Adrenal gland (tissue), 12 donors: ENCODE results near the gene SNX8. TPM values are rescaled to one million over a fixed set of nuclear protein-coding genes. Genes with fewer than 3 reads are reported as not detected.

Experiments
- DNase-seq, 7 donors: peaks; one replicate each; pipeline ENCODE4 v3.0.0-alpha.2; 2019 to 2020
- H3K27ac ChIP-seq, 5 donors: fragments of 200-600 bp; sonication (generic) in 4 of 5; 1 replicate in 3 of 5; 2 replicates in 2 of 5; pipeline versions ENCODE4 v1.5.1 to v1.8.0; 2016 to 2020; ENCODE audit warnings: mild to moderate bottlenecking in 1 of 5
- H3K27me3 ChIP-seq: fragments of 200-600 bp; 2 replicates; pipeline ENCODE4 v1.8.0; 2021
- H3K36me3 ChIP-seq, 2 donors: fragments of 200-600 bp; replicated peaks in 1 of 2; 1 replicate in 1 of 2; 2 replicates in 1 of 2; pipeline versions ENCODE4 v1.5.1 to v1.8.0; 2018 to 2022
- H3K4me1 ChIP-seq, 2 donors: fragments of 200-600 bp; replicated peaks in 1 of 2; 1 replicate in 1 of 2; 2 replicates in 1 of 2; pipeline versions ENCODE4 v1.5.1 to v1.8.0; 2018 to 2021
- H3K4me3 ChIP-seq, 4 donors: fragments of 200-600 bp; sonication (generic) in 3 of 4; one replicate each; pipeline ENCODE4 v1.5.1; 2016 to 2018
- H3K9me3 ChIP-seq, 3 donors: fragments of 200-600 bp; sonication (generic) in 1 of 3; replicated peaks in 1 of 3; 1 replicate in 2 of 3; 2 replicates in 1 of 3; pipeline versions ENCODE4 v1.5.1 to v1.8.0; 2016 to 2021
- POLR2A ChIP-seq, 2 donors: fragments of 450-650 bp; IDR thresholded peaks; one replicate each; pipeline ENCODE4 v1.6.1; 2017; ENCODE audit warnings: antibody characterized with exemption in 2 of 2, mild to moderate bottlenecking in 2 of 2, moderate library complexity in 1 of 2
- WGBS, 4 donors: extraction: QIAGEN DNeasy Blood & Tissue Kit in 2 of 4; methylation state at CpG; one replicate each; pipeline versions ENCODE4 v1.1.5 to v1.1.7; 2013 to 2017; 5-methylcytosine and 5-hydroxymethylcytosine counted together
- intact Hi-C, 2 donors: fragments of 100-400 bp; cut with DNase I; formaldehyde crosslinking; loops; one replicate each; pipeline versions ENCODE4 v1.14.1 to v1.15.0; 2022 to 2023
- polyA plus RNA-seq, 3 donors: library from polyadenylated mRNA; stranded (reverse); fragments of 200-250 nt in 2 of 3; fragments of 350-450 nt in 1 of 3; fragmentation: Illumina TruSeq in 1 of 3; extraction: RNeasy Lipid Tissue Mini Kit (QIAGEN cat#74804) in 1 of 3; gene quantifications; one replicate each; pipeline ENCODE4 v1.2.3, GENCODE V29; 2013 to 2014
- total RNA-seq, 9 donors: library from RNA; depleted of rRNA in 4 of 9; stranded (reverse); fragments of >200 nt in 4 of 9; fragments of 120-200 nt in 1 of 9; fragmentation: NEBNext Ultra II Directional in 1 of 9; extraction: Animal tissue kit (Norgen Biotek cat#: 25700) in 1 of 9; gene quantifications; one replicate each; pipeline versions ENCODE4 v1.1.0 to v1.2.4, GENCODE V29; 2013 to 2023
- TF ChIP-seq, protein P1 (sequence below), 6 experiments: fragments of 450-650 bp in 4 of 6; fragments of 200-600 bp in 2 of 6; sonication (generic) in 1 of 6; IDR thresholded peaks; 1 replicate in 5 of 6; 2 replicates in 1 of 6; pipeline versions ENCODE4 v1.5.1 to v1.8.0; 2016 to 2021; ENCODE audit warnings: antibody characterized with exemption in 6 of 6, mild to moderate bottlenecking in 2 of 6, moderate library complexity in 1 of 6
- donor health status: healthy with polysubstance abuse.
- donor health status: Bipolar disorder and iron deficiency.
- donor health status: DM: yes; HTN: yes; CAD: no.
- donor health status: DM: no; HTN: no; CAD: no.
- donor health status: DM: no; HTN: no; CAD: no.
- donor health status: DM: yes; HTN: yes; CAD: no.

The SNX8 gene
- total and polyA plus RNA-seq, 12 donors, result 5.3 to 40.5 (median 25.9) TPM

GRCh38 chr7:2212906-2213305 is 101.3 kb downstream of the SNX8 start:
- no peaks in the 10 kb centered on the region for H3K9me3 ChIP-seq
- no peaks in the 10 kb centered on the region for H3K27me3 ChIP-seq
- H3K27ac ChIP-seq, result no peak overlapping the region
- H3K4me1 ChIP-seq, result no peaks in the 10 kb centered on the region
- peaks cover 0 to 54% of the 10 kb centered on the region in 2 donors for H3K36me3 ChIP-seq
- no peak overlapping the region for H3K4me3 ChIP-seq
- intact Hi-C loops, result loop anchor here (10.0 kb wide), 2 partner anchors 618 to 638 kb away; partner anchors contain the start of gene PSMG3 (in 1 of the 2)
- TF ChIP-seq POLR2A (IDR thresholded peaks at IDR 0.05), result no peak
- TF ChIP-seq, protein P1, sequence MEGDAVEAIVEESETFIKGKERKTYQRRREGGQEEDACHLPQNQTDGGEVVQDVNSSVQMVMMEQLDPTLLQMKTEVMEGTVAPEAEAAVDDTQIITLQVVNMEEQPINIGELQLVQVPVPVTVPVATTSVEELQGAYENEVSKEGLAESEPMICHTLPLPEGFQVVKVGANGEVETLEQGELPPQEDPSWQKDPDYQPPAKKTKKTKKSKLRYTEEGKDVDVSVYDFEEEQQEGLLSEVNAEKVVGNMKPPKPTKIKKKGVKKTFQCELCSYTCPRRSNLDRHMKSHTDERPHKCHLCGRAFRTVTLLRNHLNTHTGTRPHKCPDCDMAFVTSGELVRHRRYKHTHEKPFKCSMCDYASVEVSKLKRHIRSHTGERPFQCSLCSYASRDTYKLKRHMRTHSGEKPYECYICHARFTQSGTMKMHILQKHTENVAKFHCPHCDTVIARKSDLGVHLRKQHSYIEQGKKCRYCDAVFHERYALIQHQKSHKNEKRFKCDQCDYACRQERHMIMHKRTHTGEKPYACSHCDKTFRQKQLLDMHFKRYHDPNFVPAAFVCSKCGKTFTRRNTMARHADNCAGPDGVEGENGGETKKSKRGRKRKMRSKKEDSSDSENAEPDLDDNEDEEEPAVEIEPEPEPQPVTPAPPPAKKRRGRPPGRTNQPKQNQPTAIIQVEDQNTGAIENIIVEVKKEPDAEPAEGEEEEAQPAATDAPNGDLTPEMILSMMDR (IDR thresholded peaks at IDR 0.05), result no peak
- 96 to 100% (median 98%) methylated on average over 5 to 10 of the region's 10 CpGs for WGBS, 4 donors
- DNase-seq, result no peak

- Histone ChIP-seq H3K4me3 (no peak overlapping the region), H3K27me3 (no peaks in the 10 kb centered on the region), H3K9me3 (no peaks in the 10 kb centered on the region), H3K36me3 (peaks cover 0 to 48% of the 10 kb centered on the region in 2 donors), H3K27ac (no peak overlapping the region), H3K4me1 (no peaks in the 10 kb centered on the region)
- no peak for DNase-seq
- intact Hi-C loops, result loop anchor here (2.0 to 10.0 kb wide), 3 partner anchors 547 to 637 kb away; partner anchors contain the start of gene PSMG3 (in 1 of the 2)
- TF ChIP-seq POLR2A (IDR thresholded peaks at IDR 0.05), result no peak
- TF ChIP-seq, protein P1 (IDR thresholded peaks at IDR 0.05), result no peak
- WGBS, 4 donors, result 91 to 98% (median 96%) methylated on average over 7 to 13 of the region's 13 CpGs
These were observed 102.3 kb downstream of the SNX8 start for GRCh38 chr7:2211926-2212325.

- H3K36me3 ChIP-seq, result peaks cover 0 to 42% of the 10 kb centered on the region in 2 donors
- intact Hi-C loops, result loop anchor here (2.0 to 10.0 kb wide), 3 partner anchors 547 to 637 kb away; partner anchors contain the start of gene PSMG3 (in 1 of the 2)
These were observed 102.9 kb downstream of the SNX8 start for GRCh38 chr7:2211259-2211880.

GRCh38 chr7:2210551-2211258 is 103.5 kb downstream of the SNX8 start:
- Histone ChIP-seq H3K27me3 (no peaks in the 10 kb centered on the region), H3K9me3 (no peaks in the 10 kb centered on the region), H3K36me3 (peaks cover 0 to 35% of the 10 kb centered on the region in 2 donors), H3K4me3 (no peak overlapping the region), H3K27ac (no peak overlapping the region), H3K4me1 (no peaks in the 10 kb centered on the region)
- WGBS, 4 donors, result 91 to 96% (median 94%) methylated on average over 15 to 30 of the region's 30 CpGs
- no peak for DNase-seq
- TF ChIP-seq, protein P1 (IDR thresholded peaks at IDR 0.05), result no peak
- TF ChIP-seq POLR2A (IDR thresholded peaks at IDR 0.05), result no peak
- intact Hi-C loops, result loop anchor here (2.0 to 10.0 kb wide), 3 partner anchors 546 to 636 kb away; partner anchors contain the start of gene PSMG3 (in 1 of the 2)

More at GRCh38 chr7:2211259-2211880, 102.9 kb downstream of the SNX8 start:
- Histone ChIP-seq H3K27me3 (no peaks in the 10 kb centered on the region), H3K4me1 (no peaks in the 10 kb centered on the region), H3K9me3 (no peaks in the 10 kb centered on the region), H3K4me3 (no peak overlapping the region), H3K27ac (no peak overlapping the region)
- TF ChIP-seq, protein P1 (IDR thresholded peaks at IDR 0.05), result no peak
- TF ChIP-seq POLR2A (IDR thresholded peaks at IDR 0.05), result no peak
- WGBS, 4 donors, result 82 to 90% (median 87%) methylated on average over 9 to 15 of the region's 15 CpGs
- DNase-seq, result no peak
